ENCODE results near the gene ZNF362.

Gene ZNF362

DNA sequence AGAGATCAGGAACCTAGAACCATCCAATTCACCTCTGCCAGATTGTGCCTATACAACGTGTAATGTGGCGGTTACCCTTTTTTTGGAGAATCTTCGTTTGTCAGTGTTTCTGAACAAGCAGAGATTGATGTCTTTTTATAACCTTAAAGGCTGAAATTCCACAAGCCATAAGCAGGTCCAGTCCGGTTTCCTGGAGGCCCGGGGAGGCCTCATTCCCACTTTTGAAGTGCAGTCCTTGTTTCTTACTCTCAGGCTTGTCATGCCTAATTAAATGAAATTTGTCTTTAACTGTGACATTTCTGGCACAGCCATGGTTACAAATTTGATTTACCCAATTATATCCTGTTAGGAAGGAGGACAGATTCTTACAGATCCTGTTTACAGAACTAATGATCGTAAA, 27.8 kb downstream of the ZNF362 start:
- TF ChIP-seq, protein P1, sequence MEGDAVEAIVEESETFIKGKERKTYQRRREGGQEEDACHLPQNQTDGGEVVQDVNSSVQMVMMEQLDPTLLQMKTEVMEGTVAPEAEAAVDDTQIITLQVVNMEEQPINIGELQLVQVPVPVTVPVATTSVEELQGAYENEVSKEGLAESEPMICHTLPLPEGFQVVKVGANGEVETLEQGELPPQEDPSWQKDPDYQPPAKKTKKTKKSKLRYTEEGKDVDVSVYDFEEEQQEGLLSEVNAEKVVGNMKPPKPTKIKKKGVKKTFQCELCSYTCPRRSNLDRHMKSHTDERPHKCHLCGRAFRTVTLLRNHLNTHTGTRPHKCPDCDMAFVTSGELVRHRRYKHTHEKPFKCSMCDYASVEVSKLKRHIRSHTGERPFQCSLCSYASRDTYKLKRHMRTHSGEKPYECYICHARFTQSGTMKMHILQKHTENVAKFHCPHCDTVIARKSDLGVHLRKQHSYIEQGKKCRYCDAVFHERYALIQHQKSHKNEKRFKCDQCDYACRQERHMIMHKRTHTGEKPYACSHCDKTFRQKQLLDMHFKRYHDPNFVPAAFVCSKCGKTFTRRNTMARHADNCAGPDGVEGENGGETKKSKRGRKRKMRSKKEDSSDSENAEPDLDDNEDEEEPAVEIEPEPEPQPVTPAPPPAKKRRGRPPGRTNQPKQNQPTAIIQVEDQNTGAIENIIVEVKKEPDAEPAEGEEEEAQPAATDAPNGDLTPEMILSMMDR (IDR thresholded peaks at IDR 0.05), result no peak

DNA sequence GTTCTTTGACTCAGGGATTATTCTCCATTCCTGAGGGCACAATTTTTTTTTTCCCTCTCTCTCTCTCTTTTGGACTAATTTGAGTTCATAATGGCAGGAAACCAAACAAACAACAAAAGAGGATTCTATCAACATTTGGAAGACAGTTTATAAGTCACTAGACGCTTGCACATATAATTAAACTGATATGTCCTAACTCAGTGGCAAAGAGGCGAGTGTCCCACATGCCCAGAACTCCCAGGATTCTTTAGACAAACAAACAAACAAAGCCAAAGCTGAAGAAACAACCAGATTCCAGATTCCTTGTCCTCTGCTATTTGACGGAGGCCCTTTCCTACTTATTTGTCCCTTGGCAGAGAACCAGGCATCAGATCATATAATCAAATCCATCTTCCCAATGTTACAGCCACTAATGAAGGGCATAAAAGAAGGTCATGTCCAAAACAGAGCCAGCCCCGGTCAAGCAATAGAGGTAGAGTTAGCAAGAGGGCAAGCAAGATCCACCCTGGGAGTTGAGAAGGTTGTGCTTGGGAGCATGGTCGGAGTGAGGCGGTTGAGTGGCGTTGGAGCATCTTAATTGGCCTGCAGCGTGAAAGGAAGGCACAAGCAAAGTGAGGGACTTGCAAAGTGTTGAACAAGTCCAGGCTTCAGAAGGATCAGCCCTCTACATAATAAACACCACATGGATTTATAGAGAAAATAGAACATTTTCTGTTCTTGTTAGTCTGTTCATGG, 30.3 kb downstream of the ZNF362 start:
- TF ChIP-seq, protein P1 (IDR thresholded peaks at IDR 0.05), result no peak

DNA sequence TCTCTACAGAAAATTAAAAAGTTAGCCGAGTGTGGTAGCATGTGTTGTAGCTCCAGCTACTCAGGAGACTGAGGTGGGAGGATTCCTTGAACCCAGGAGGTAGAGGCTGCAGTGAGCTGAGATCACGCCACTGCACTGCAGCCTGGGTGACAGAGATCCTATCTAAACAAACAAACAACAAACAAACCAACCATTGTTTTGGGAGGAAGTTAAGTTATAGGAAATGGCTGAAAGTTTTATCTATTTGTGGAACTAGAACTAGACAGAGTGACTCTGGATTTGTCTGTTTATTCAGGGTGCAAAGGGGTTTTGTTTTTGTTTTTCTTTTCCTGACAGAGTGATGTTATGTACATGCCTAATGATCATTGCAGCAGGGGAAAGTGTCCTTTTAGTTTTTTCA, 31.0 kb downstream of the ZNF362 start:
- TF ChIP-seq, protein P1 (IDR thresholded peaks at IDR 0.05), result no peak

DNA sequence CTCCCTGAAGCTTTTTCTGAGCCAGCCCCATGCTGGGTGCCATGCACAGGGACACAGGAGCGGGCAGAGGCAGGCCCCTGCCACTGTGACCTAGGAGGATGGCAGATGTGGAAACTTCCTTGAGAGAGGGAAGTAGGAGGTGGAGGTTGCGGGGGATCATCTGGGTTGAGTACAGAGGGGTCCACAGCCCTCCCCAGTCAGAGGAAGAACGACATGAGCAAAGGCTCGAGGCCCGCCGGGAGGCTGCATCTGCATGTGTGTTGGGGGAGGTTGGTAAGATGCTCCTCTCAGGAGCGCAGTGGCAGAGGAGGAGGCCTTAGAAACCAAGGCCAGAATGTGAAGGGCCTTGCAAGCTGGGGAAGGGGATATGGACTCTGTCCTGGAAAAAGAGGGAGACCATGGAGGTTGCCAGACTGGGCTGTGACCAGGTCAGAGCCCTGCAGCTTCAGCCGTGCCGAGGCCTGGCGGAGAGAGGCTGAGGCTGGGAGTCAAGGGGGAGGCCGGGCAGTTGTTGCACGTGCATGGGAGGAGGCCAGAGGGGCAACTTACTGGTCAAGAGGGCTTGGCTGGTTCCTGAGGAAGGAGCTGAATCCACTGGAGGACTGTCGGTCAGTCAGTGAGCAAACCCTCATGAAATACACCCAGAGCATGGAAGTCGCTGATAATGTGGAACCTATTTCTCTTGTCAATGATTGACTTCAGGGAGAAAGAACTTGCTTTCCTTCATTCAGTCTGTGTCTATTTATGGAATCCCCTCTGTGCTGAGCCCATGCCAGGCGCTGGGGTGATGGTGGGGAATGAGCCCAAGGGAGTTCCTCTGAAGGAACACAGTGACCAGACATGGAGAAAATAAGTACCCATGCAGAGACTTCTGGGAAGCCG, 32.9 kb downstream of the ZNF362 start:
- TF ChIP-seq, protein P1 (IDR thresholded peaks at IDR 0.05), result no peak

DNA sequence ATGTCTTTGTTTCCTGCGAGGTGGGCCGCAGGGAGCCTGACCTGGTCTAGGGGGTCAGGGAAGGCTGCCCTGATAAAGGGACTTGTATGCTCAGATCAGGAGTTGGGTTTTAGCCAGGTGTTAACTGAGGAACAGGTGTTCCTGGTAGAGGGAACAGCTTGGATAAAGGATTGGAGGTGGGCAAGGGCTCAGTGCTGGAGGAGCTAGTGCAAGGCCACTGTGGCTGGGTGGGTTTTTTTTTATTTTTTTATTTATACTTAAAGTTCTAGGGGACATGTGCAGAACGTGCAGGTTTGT, 33.5 kb downstream of the ZNF362 start:
- TF ChIP-seq, protein P1 (IDR thresholded peaks at IDR 0.05), result no peak

DNA sequence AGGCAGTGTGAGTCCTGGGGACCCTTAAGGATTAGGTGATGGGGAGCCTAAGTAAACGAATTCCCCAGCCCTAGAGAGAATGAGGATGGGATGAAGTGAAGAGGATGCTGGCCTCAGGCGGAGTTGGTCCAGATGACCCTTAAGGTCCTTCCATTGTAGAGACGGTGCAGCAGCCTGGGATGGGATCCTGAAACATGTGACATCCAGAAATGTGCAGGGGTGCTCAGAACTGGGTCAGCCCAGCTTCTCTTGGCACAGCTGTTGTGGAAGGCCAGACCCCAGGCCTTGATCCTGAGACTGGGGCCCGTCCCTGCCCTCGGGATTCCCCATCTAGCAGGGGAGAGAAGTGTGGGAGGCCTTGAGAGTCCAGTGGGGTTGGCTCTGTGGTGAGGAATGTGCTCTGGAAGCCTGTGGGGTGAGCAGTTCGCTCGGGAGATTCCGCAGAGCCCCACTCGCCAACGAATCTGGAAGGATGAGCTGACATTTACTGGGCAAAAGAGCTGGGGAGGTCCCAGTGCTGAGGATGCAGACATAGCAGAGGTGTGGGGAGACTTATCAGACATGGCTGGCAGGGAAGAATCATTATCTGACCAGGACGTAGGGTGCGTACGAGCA, 36.5 kb downstream of the ZNF362 start:
- TF ChIP-seq, protein P1 (IDR thresholded peaks at IDR 0.05), result no peak

DNA sequence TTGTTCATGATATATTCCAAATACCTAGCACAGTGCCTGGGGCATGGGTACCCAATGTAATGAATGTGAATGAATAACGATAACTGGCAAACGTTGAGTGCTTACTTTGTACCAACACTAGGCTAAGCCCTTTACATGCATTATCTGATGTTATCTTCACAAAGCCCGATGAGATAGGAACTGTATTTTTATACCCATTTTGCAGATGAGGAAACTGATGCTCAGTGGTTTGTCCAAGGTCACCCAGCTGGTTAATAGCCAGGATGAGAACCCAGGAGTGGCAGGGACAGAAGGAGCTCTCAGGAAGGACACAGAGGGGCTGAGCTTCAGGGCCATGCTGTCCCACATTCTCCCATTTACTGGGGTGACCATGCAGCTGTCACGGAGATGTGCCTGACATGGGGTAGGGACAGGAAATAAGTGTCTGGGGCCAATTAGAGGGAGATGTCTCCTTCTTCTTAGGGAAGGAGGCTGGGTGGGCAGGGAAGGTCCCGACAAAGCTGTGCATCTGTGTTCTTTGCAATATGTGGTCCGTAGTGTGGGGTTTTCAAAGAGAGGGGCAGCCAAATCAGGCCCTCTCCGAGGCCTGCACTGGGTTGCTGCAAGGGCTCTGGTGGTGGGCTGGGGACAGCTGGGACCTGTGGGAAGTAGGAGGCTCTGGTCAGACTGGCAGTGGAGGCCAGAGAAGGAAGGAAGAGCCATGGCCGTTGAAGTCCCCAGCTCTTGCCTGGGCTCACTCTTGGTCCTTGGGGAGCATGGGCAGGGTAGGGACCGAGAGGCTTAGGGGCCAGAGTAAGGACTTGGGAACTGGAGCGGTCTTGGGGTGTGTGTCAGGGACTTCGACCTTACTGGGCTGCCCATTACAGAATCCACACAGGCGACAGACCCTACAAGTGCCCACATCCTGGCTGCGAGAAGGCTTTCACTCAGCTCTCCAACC, 38.0 kb downstream of the ZNF362 start:
- TF ChIP-seq, protein P1 (IDR thresholded peaks at IDR 0.05), result no peak
